OCI-LY7 (cell line): ENCODE data around the gene SUCNR1. TPM values are rescaled to one million over a fixed set of nuclear protein-coding genes. Genes with fewer than 3 reads are reported as not detected.

Experiments used
- BruUV-seq: library from RNA; stranded (reverse); fragments of 400-500 nt; replicated peaks from 2 replicates; lab custom pipeline; 2021; lab: Mats Ljungman, UMichigan
- CTCF ChIA-PET: fragments of 300-600 bp; sonication (Branson Sonifier 250); formaldehyde crosslinking; loops from one replicate; lab custom pipeline; 2022; ENCODE audit warnings: antibody characterized with exemption; ENCODE audit not compliant: unreplicated experiment; lab: Charles Lee
- POLR2A ChIA-PET: fragments of 300-600 bp; sonication (Branson Sonifier 250); formaldehyde crosslinking; loops from one replicate; lab custom pipeline; 2022; ENCODE audit warnings: antibody characterized with exemption; lab: Charles Lee
- DNase-seq: peaks from one replicate; pipeline ENCODE4 v3.0.0-alpha.2; 2015; ENCODE audit warnings: low spot score
- H2AFZ ChIP-seq: fragments of 200-600 bp; sonication (generic), shearing (Covaris generic); 2 replicates; pipeline ENCODE4 v1.6.1; 2014; ENCODE audit warnings: mild to moderate bottlenecking, antibody characterized with exemption, low read length, moderate library complexity
- H3K27ac ChIP-seq: fragments of 200-600 bp; sonication (generic); 2 replicates; pipeline ENCODE4 v1.5.1; 2014; ENCODE audit warnings: mixed run types, low read depth, mild to moderate bottlenecking, moderate library complexity, low read length, inconsistent platforms; ENCODE audit not compliant: poor library complexity, severe bottlenecking
- H3K36me3 ChIP-seq: fragments of 200-600 bp; sonication (generic); 2 replicates; pipeline ENCODE4 v1.6.1; 2014; ENCODE audit warnings: mild to moderate bottlenecking, antibody characterized with exemption, low read length, moderate library complexity, mixed read lengths; ENCODE audit not compliant: insufficient read depth
- H3K4me1 ChIP-seq: fragments of 200-600 bp; sonication (generic); 2 replicates; pipeline ENCODE4 v1.5.1; 2014; ENCODE audit warnings: mild to moderate bottlenecking, low read length; ENCODE audit not compliant: insufficient read depth, poor library complexity, severe bottlenecking
- H3K4me2 ChIP-seq: fragments of 200-600 bp; sonication (generic); 2 replicates; pipeline ENCODE4 v1.6.1; 2014; ENCODE audit warnings: mild to moderate bottlenecking, low read length
- H3K4me3 ChIP-seq: fragments of 200-600 bp; sonication (generic); 2 replicates; pipeline ENCODE4 v1.5.1; 2014; ENCODE audit warnings: mild to moderate bottlenecking, low read depth, low read length; ENCODE audit not compliant: poor library complexity, severe bottlenecking
- H3K79me2 ChIP-seq: fragments of 200-600 bp; sonication (generic); 2 replicates; pipeline ENCODE4 v1.6.1; 2016; ENCODE audit warnings: low read depth, mild to moderate bottlenecking, low read length, moderate library complexity, mixed read lengths; ENCODE audit not compliant: insufficient read depth
- H3K9me2 ChIP-seq: fragments of 200-600 bp; sonication (generic); 2 replicates; pipeline ENCODE4 v1.6.1; 2016; ENCODE audit warnings: mild to moderate bottlenecking, low read length, mixed read lengths; ENCODE audit not compliant: insufficient read depth
- H3K9me3 ChIP-seq: fragments of 200-600 bp; sonication (generic); 2 replicates; pipeline ENCODE4 v1.6.1; 2014; ENCODE audit warnings: mild to moderate bottlenecking, mixed run types, low read length, mixed read lengths
- H4K20me1 ChIP-seq: fragments of 200-600 bp; sonication (generic); 2 replicates; pipeline ENCODE4 v1.6.1; 2014; ENCODE audit warnings: mild to moderate bottlenecking, antibody characterized with exemption, low read length, moderate library complexity, mixed read lengths; ENCODE audit not compliant: insufficient read depth
- CTCF ChIP-seq: fragments of 200-600 bp; sonication (generic); conservative IDR thresholded peaks from 2 replicates; pipeline ENCODE4 v1.5.1; 2014; ENCODE audit warnings: mild to moderate bottlenecking, antibody characterized with exemption, low read length, moderate library complexity, mixed read lengths
- EZH2phosphoT487 ChIP-seq: fragments of 200-600 bp; sonication (generic); IDR thresholded peaks from 2 replicates; pipeline ENCODE4 v1.6.1; 2018; ENCODE audit warnings: low read depth, borderline replicate concordance, mild to moderate bottlenecking, mixed run types, antibody characterized with exemption, low read length, moderate library complexity, mixed read lengths
- intact Hi-C: fragments of 100-400 bp; cut with micrococcal nuclease; formaldehyde crosslinking; loops from one replicate; pipeline ENCODE4 v1.10.0; 2022; ENCODE audit not compliant: unreplicated experiment
- total RNA-seq, 2 experiments: library from RNA; depleted of rRNA in 1 of 2; stranded (reverse); fragments of >200 nt in 1 of 2; shearing (Covaris generic) in 1 of 2; gene quantifications; 2 replicates each; pipeline ENCODE4 v1.2.3, GENCODE V29; 2014 to 2022

Gene SUCNR1
- total RNA-seq, 2 experiments from 2014 or later, result not detected

DNA sequence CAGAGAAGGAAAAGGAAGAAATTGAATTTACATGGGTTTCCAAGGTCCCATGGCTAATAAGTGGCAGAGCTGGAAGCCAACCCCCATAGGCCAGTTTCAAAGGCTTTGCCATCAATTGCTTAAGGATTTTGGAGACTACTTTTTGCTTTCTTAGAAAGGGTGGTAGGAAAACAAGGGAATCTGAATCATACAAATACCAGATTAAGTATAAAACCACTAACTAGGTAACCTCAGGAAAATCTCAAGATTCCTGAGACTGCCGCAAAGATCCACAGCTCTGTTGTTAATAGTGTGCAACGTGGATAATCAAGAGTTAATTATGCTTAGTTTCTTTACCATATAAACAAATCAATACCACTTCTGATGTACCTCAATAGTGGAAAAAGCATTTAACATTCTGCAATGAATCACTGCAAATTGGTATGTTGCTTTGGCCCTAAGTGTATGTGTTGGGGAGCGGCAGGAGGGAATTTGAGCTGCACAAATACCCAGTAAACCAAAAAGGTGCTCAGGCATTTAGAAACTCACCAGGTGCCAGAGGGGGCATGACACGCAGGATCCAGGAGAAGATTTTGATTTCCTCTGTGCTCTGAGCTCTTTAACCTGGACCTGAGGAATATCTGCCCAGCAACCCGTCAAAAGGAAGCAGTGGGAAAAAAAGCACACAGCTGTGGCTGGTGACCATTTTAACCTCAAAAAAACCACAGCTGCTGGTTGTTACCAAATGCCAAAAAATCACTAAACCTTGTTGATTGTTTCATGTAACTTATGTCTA is 37.5 kb upstream of the SUCNR1 start:
- no peaks in the 10 kb centered on the region for H3K36me3 ChIP-seq
- CTCF ChIA-PET, result no interaction called here
- no peak overlapping the region for H3K27ac ChIP-seq
- H4K20me1 ChIP-seq, result no peaks in the 10 kb centered on the region
- no TSS peak for BruUV-seq
- no peaks in the 10 kb centered on the region for H3K9me3 ChIP-seq
- no peak for TF ChIP-seq EZH2phosphoT487
- no peak for TF ChIP-seq CTCF
- POLR2A ChIA-PET, result interaction anchor here (0.6 kb wide), 1 partner anchor 9 kb away, joined by 3 read pairs; no protein-coding TSS in a partner anchor
- intact Hi-C loops, result loop anchor here (5.0 to 10.0 kb wide), 5 partner anchors 81 to 669 kb away; no protein-coding TSS in a partner anchor
- H3K9me2 ChIP-seq, result no peaks in the 10 kb centered on the region
- no peak for DNase-seq
- H3K4me1 ChIP-seq, result no peaks in the 10 kb centered on the region
- no peak overlapping the region for H2AFZ ChIP-seq
- no peak overlapping the region for H3K4me2 ChIP-seq
- H3K79me2 ChIP-seq, result no peaks in the 10 kb centered on the region
- no peak overlapping the region for H3K4me3 ChIP-seq

DNA sequence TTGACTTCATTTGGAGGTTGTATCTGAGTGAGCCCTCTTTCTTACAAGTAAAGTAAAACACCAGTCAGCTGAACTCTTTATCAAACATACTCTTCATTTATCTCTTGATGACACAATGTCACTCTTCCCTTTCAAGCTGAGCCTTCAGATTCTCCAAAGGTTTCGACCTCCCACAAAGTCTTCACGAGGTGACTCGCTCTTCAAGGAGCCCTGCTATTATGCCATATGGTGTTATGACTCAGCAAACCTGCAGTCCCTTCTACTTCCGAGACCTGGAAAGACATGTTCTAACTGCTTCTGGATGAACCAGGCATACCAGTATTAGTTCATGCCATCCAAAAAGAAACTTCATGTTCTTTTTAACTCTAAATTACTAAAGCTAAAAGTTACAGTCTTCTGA is 36.4 kb upstream of the SUCNR1 start:
- H4K20me1 ChIP-seq, result no peaks in the 10 kb centered on the region
- no peak overlapping the region for H3K4me2 ChIP-seq
- ChIA-PET CTCF (no interaction called here), POLR2A (interaction anchor here (0.5 kb wide), 1 partner anchor 74 kb away, joined by 3 read pairs; no protein-coding TSS in a partner anchor)
- intact Hi-C loops, result loop anchor here (5.0 to 10.0 kb wide), 5 partner anchors 80 to 670 kb away; no protein-coding TSS in a partner anchor
- H3K4me1 ChIP-seq, result no peaks in the 10 kb centered on the region
- no peak for DNase-seq
- H2AFZ ChIP-seq, result no peak overlapping the region
- no peaks in the 10 kb centered on the region for H3K9me3 ChIP-seq
- H3K36me3 ChIP-seq, result no peaks in the 10 kb centered on the region
- H3K4me3 ChIP-seq, result no peak overlapping the region
- no peak overlapping the region for H3K27ac ChIP-seq
- H3K9me2 ChIP-seq, result no peaks in the 10 kb centered on the region
- no TSS peak for BruUV-seq
- TF ChIP-seq CTCF (no peak), EZH2phosphoT487 (no peak)
- H3K79me2 ChIP-seq, result no peaks in the 10 kb centered on the region
